HG03025 (cell line): ENCODE results near the gene SWT1.
"Not testable (repeated sequence)": the region's sequence is repeated elsewhere in the genome, so short reads cannot be mapped to it uniquely, and the experiment has no call there.

ENCODE experiments used
- ATAC-seq: cut with Tn5 transposase; IDR thresholded peaks from one replicate; pipeline ENCODE4 v1.9.1; 2021; ENCODE audit warnings: mild to moderate bottlenecking, moderate library complexity; ENCODE audit not compliant: unreplicated experiment, low FRiP score

The SWT1 gene

DNA sequence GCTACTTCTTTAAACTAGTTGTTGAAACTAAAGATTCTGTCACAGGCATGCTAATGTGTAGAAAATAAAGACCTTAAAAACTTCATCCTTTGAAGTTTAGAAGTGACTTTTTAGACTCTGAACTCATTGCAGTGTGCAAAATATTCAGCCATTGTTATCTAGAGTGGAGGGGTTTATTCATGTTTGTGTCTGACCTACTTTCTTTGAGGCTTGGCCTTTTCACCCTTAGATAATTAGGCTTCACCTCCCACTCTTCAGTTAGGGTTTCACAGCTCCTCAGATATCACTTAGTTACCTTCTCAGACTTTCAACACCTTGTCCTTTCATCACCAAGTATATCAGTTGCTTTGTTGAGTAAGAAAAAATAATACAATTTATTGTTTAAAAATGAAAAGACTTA, 84.2 kb downstream of the SWT1 start:
- ATAC-seq: no peak

DNA sequence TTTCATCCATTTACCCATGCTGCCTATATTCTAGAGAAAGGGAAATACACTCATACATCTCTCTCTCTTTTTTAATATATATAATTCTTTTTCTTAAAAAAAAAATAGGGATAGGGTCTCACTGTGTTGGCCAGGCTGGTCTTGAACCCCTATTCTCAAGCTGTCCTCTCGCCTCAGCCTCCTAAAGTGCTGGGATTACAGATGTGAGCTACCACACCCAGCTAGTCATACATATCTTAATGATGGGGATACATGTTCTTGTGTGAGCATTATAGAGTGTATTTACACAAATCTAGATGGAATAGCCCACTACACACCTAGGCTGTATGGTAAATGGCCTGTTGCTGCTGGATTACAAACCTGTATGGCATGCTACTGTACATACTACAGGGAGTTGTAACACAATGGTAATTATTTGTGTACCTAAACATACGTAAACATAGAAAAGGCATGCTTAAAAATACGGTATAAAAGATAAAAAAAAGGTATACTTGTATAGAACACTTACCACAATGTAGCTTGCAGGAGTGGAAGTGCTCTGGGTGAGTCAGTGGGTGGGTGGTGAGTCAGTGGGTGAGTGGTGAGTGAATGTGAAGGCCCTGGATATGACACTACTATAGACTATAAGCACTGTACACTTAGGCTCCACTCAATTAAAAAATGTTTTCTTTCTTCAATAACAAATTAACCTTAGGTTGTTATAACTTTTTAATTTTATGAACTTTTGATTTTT, 87.2 kb downstream of the SWT1 start:
- ATAC-seq: no peak

DNA sequence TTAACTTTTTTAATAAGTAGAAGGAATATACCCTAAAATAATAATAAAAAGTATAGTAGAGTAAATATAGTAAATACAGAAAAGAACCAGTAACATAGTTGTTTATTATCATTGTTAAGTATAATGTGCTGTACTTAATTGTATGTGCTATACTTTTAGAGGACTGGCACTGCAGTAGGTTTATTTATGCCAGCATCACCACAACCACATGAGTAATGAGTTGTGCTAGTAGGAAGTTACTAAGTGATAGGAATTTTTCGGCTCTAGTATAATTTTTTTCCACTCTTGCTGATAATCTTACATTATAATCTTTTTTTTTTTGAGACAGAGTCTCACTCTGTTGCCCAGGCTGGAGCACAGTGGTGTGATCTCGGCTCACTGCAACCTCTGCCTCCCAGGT, 88.5 kb downstream of the SWT1 start:
- ATAC-seq: no peak

DNA sequence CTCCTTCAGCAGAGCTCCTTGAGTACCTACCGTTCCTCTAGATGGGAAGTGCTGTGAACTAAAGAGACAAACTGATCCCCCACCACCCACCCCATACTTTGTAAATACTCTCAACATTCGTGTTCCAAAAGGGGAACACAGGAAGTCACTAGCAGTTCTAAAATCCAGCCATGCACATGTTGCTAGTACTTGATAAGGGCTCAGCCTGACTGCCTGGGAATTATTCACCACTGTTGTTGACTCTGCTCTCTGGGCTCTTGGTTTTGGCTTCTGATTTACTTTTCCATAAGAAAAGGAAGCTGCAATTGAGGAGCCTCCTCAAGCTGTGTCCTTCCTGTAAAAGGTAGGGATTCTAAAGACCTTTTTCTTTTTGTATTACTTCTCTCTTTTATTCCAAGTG, 92.6 kb downstream of the SWT1 start:
- ATAC-seq: no peak

DNA sequence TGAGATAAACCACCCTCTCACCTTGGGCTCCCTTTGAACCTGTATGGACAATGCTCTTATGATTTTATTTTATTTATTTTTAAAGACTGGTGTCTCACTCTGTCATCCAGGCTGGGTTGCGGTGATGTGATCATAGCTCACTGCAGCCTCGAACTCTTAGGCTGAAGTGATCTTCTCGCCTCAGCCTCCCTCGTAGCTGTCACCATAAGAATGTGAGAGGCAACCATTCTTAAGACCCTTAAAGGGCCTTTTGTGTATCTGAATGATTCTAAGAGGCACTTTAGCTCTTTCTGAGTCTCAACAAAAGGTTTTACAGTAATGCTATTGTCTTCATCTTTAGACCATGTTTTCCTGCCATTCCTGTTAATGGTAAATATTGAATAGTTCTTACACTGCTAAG, 93.1 kb downstream of the SWT1 start:
- no peak for ATAC-seq

DNA sequence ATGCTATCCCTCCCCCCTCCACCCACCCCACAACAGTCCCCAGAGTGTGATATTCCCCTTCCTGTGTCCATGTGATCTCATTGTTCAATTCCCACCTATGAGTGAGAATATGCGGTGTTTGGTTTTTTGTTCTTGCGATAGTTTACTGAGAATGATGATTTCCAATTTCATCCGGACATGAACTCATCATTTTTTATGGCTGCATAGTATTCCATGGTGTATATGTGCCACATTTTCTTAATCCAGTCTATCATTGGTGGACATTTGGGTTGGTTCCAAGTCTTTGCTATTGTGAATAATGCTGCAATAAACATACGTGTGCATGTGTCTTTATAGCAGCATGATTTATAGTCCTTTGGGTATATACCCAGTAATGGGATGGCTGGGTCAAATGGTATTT, 95.0 kb downstream of the SWT1 start:
- ATAC-seq: not testable (repeated sequence)

DNA sequence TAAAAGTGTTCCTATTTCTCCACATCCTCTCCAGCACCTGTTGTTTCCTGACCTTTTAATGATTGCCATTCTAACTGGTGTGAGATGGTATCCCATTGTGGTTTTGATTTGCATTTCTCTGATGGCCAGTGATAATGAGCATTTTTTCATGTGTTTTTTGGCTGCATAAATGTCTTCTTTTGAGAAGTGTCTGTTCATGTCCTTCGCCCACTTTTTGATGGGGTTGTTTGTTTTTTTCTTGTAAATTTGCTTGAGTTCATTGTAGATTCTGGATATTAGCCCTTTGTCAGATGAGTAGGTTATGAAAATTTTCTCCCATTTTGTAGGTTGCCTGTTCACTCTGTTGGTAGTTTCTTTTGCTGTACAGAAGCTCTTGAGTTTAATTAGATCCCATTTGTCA, 95.4 kb downstream of the SWT1 start:
- ATAC-seq: not testable (repeated sequence)

DNA sequence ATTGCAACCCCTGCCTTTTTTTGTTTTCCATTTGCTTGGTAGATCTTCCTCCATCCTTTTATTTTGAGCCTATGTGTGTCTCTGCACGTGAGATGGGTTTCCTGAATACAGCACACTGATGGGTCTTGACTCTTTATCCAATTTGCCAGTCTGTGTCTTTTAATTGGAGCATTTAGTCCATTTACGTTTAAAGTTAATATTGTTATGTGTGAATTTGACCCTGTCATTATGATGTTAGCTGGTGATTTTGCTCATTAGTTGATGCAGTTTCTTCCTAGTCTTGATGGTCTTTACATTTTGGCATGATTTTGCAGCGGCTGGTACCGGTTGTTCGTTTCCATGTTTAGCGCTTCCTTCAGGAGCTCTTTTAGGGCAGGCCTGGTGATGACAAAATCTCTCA, 98.6 kb downstream of the SWT1 start:
- not testable (repeated sequence) for ATAC-seq

DNA sequence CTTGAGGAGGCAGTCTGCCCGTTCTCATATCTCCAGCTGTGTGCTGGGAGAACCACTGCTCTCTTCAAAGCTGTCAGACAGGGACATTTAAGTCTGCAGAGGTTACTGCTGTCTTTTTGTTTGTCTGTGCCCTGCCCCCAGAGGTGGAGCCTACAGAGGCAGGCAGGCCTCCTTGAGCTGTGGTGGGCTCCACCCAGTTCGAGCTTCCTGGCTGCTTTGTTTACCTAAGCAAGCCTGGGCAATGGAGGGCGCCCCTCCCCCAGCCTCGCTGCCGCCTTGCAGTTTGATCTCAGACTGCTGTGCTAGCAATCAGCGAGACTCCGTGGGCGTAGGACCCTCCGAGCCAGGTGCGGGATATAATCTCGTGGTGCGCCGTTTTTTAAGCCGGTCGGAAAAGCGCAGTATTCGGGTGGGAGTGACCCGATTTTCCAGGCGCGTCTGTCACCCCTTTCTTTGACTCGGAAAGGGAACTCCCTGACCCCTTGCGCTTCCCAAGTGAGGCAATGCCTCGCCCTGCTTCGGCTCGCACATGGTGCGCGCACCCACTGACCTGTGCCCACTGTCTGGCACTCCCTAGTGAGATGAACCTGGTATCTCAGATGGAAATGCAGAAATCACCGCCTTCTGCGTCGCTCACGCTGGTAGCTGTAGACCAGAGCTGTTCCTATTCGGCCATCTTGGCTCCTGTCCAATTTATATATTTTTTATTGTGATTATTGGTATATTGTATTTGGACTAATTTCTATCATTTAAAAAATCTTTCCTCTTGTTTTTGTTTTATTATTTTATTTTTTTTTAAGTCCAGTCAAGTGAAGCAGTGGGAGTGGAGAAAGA, 100.4 kb downstream of the SWT1 start:
- not testable (repeated sequence) for ATAC-seq

DNA sequence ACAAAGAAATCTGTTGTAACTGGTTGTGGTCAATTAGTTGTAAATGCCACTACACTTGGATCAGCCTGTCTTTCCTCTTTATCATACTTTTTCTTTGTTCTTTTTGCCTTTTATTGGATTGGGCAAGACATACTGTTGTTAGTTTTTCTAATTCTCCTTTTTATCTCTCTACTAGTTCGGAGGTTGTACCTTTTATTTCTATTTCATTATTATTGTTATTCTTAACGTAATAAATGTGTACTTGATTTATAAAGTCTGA, 100.9 kb downstream of the SWT1 start:
- ATAC-seq: no peak

DNA sequence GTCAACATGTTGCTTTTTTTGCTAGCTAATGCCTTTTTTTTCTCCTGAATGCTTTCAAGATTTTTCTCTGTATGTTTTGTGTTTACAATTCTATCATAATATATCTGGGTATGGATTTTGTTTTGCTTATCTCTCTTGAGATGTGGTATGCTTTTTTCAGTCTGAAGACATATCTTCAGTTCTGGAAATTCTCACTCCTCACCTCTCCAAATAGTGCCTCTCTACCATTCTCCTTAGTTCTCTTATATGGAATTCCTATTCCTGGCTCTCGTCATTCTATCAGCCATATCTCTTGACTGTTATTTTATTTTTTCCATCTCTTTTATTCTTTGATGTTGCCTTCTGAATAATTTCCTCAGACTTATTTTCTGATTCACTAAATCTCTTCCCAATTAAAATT, 101.7 kb downstream of the SWT1 start:
- ATAC-seq: no peak

DNA sequence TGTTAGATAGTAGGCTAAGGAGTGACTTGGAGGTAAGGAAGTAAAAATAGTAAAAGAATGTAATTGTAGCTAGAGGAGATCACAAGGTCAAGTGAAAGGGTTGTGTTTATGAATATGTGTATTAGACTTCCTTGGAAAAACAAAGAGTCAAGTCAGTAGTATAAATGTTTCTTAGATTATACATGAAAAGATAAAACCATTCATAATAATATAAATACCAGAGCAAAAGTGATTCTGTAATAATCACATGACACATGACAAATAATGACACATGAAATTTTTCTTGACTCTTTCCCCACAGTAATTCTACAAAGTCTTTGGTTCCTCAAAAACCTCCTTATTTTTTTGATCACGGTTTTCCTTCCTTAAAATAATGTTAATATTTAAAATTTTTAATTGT, 103.6 kb downstream of the SWT1 start:
- ATAC-seq: no peak

DNA sequence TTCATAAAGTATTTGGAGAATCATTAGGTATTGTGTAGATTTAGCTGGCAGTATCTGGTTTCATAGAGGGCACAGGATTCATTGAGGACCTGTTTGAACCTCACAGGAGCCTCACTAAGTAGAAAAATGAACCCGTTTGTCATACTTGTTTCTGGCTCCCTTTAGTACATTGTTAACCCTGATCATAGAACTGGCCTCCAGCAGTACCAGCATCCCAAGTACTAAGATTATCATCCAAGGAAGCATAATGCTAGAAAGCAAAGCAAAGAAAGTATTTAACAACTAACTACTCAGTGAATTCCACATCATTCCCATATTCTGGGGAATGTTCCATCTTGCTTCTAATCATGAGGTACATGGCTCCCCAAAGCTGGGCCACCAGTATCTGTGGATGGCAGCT, 105.2 kb downstream of the SWT1 start:
- ATAC-seq: no peak

DNA sequence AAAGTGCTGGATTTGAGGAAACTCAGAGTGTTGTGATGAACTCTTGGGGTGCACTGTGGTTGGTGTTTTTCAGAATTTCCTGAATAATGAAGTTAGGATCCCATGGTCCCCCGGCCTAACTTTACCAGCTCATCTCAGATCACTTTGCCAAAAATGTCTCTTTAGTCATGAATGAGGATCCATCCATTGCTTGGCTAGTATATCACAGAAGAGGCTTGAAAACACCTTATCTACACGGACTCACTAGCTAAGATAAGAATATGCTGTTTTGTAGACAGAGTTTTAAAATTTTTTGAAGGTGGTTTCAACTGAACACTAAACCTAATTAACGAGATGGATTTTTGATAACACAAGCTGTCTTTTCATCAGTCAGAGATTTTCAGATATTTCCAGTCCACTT, 106.3 kb downstream of the SWT1 start:
- ATAC-seq: no peak

DNA sequence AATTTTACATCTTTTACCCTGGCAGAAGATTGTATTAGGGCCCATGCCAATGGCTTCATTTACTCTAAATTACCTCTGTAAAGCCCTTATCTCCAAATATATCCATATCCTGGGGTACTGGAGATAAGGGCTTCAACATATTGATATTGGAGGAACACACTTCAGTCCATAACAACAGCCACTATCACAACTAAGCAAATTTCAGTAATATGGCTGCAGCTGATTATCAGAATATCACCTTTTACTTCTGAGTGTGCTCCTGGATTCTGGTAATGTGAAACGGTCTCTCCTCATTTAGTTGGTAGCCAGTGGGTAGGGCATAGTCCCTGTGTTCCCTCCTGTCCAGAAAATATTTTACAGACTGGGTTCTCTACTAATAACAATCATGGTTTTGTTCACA, 106.8 kb downstream of the SWT1 start:
- no peak for ATAC-seq

DNA sequence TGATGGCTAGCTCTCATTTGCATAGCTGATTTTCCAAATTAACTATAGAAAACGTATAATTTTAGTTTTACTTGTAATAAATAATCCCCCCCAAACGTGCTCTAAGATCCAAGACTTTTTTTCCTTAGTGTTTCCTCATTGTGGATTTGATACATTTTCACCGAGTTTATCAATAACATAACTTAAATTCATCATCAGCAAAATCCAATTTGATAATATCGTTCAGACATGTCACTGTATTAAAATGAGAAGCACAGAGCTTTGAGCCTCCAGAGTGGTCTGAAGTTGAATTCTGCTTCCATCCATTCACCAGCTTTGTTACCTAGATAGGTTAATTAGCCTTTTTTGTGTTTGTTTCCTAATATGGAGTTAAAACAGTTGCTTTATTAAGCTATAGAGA, 108.3 kb downstream of the SWT1 start:
- no peak for ATAC-seq

DNA sequence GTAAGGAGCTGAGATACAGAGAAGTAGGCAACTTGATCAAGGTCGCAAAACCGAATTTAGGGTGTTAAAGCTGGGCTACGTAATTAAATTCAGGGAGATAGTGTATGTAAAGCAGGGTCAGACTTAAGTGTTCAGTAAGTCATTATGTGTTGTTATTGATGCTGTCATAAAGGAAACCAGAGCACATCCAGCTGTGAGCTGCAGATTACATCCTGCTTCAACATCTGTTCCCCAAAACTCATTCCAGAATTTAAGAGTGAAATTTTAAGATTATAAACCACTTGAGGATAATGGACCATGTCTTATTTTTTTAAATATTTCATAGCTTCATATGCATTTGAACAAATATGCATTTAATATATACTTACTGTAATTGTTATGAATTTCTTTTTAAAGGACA, 110.3 kb downstream of the SWT1 start:
- ATAC-seq: no peak

DNA sequence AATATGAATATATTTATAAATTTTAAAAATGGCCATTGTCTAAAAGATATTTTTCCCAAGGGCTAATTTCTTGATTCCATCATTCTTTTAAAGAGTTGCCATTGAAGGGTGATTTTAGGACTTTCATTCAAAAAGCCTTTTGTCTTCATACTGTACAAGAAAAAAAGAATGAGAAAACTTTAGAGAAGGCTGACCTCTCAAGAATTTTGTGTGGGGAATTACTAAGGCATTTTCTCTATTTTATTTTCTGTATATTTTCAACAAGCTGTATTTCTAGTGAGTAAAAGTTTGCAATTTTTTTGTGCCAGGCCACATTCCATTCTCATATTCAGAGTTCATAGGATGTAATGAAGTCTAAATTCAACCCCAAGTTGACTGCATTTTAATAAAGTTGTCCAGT, 110.7 kb downstream of the SWT1 start:
- ATAC-seq: no peak

DNA sequence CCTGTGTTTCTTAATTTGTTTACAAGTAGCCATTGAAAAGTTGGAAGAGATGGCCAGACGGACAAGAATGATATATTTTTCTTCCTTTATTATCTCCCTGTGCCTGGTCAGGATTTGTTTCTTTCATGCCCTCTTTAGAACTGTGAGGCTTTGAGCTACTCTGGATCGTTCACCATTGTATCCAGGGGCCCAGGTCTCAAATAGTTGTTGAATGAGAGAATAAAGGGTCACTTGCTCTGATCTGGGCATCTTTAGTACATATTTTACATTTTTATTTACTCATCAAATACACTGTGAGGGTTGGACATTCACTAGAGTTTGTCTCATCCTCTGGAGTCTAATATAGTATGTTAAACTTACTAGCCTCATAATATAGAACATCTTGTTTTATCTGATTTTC, 111.4 kb downstream of the SWT1 start:
- ATAC-seq: no peak

DNA sequence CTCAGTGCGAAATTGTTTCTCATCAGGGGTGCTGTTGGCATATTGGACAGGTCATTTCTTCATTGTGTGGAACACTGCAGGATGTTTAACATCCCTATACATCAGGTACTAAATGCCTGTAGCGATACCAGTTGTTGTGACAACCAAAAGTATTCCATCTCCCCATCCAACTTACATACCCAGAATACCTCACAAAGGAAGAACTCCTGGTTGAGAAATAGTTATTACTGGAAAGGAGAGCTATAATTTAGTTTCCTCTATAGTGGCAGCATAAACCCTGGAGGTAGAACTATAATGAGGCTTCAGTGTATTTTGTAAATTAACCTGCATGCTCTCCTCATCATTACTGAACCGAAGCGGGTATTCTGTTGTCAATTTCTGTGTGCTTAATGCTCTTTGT, 115.0 kb downstream of the SWT1 start:
- ATAC-seq: no peak

DNA sequence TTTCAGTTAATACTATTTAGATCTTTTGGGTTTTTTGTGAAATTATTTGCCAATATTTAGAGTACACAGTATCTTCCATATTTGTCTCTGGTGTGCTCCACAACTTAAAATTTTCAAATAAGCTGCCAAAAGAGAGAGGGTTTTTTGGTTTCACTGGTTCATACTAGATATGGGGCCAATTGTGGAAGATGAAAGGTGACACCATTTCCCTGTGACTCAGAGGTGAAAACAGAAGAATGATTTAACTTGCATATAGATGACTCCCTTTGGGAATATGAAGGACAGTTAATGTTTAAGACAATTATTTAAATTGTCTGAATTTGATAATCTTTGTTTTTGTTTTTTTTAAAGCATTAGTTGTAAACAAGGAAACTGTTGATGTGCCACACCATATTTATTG, 122.6 kb downstream of the SWT1 start:
- no peak for ATAC-seq

DNA sequence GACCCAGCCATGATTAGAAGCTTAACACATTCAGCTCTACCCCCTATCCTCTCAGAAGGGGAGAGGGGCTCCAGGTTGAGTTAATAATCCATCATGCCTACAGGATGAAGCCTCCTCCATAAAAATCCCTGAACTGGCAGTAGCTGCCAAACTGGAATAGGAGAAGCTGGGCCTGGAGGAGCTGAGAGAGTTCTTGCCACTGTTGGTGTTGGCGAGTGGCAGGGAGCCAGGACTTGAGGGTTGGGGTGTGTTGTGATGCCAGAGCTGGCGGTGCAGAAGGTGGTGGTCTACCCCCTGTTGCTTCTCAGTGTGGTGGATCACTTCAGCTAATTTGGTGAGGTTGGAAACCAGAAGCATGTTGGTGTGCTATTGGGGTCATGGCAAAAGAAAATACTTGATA, 123.6 kb downstream of the SWT1 start:
- no peak for ATAC-seq
